GM18873 (cell line): ENCODE data around the gene PIK3R3.
"Not testable (repeated sequence)": the region's sequence is repeated elsewhere in the genome, so short reads cannot be mapped to it uniquely, and the experiment has no call there.

Experiments
- ATAC-seq: cut with Tn5 transposase; IDR thresholded peaks from one replicate; pipeline ENCODE4 v1.9.1; 2021; ENCODE audit warnings: mild to moderate bottlenecking, moderate library complexity, moderate number of reproducible peaks; ENCODE audit not compliant: unreplicated experiment, low FRiP score

PIK3R3 gene

GRCh38 chr1:46114925-46115603, 17.4 kb downstream of the PIK3R3 start:
- no peak for ATAC-seq

GRCh38 chr1:46113948-46114347, 18.5 kb downstream of the PIK3R3 start:
- ATAC-seq, result no peak

- no peak for ATAC-seq
Observed at GRCh38 chr1:46112108-46112507, 20.3 kb downstream of the PIK3R3 start.

GRCh38 chr1:46110521-46110920, 21.9 kb downstream of the PIK3R3 start:
- ATAC-seq, result no peak

GRCh38 chr1:46102769-46103476, 29.5 kb downstream of the PIK3R3 start:
- no peak for ATAC-seq

- ATAC-seq, result no peak
Observed at GRCh38 chr1:46099215-46099614, 33.2 kb downstream of the PIK3R3 start.

GRCh38 chr1:46098027-46098712, 34.3 kb downstream of the PIK3R3 start:
- ATAC-seq, result no peak

GRCh38 chr1:46097149-46097472, 35.3 kb downstream of the PIK3R3 start:
- no peak for ATAC-seq

GRCh38 chr1:46096269-46097148, 35.9 kb downstream of the PIK3R3 start:
- ATAC-seq, result no peak

GRCh38 chr1:46095110-46095509, 37.3 kb downstream of the PIK3R3 start:
- not testable (repeated sequence) for ATAC-seq

GRCh38 chr1:46094471-46095005, 37.9 kb downstream of the PIK3R3 start:
- no peak for ATAC-seq

GRCh38 chr1:46093832-46094231, 38.6 kb downstream of the PIK3R3 start:
- ATAC-seq, result not testable (repeated sequence)

- ATAC-seq, result no peak
Observed at GRCh38 chr1:46087891-46088290, 44.5 kb downstream of the PIK3R3 start.

- ATAC-seq, result no peak
Observed at GRCh38 chr1:46086576-46086975, 45.9 kb downstream of the PIK3R3 start.

GRCh38 chr1:46084553-46085451, 47.6 kb downstream of the PIK3R3 start:
- no peak for ATAC-seq

- ATAC-seq, result no peak
Observed at GRCh38 chr1:46083579-46083978, 48.9 kb downstream of the PIK3R3 start.

- ATAC-seq, result no peak
Observed at GRCh38 chr1:46081619-46082018, 50.8 kb downstream of the PIK3R3 start.

- no peak for ATAC-seq
Observed at GRCh38 chr1:46081206-46081605, 51.2 kb downstream of the PIK3R3 start.

- ATAC-seq, result no peak
Observed at GRCh38 chr1:46080257-46080656, 52.2 kb downstream of the PIK3R3 start.
